LoVo (cell line): ENCODE data around the gene KMT2C.

Source experiments
- DNase-seq: peaks from one replicate; pipeline ENCODE4 v3.0.0-alpha.2; 2016; ENCODE audit warnings: low spot score

Gene KMT2C

DNA sequence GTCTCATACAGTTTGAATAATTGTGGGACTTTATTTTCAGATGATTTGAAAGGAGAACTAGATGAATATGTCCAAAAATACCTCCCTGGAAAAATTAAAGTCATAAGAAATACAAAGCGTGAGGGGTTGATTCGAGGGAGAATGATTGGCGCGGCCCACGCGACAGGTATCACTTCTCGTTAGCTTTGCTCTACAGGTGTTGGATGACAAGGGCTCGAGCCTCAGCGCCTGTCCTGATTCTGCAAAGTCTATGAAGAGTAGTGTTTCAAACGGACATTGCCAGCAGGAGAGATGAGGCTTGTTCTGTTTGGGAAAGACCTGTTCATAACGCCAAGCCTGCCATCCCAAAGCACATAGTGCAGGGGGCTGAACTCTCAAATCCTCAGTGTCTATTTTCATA is 330.6 kb downstream of the KMT2C start:
- DNase-seq: no peak

DNA sequence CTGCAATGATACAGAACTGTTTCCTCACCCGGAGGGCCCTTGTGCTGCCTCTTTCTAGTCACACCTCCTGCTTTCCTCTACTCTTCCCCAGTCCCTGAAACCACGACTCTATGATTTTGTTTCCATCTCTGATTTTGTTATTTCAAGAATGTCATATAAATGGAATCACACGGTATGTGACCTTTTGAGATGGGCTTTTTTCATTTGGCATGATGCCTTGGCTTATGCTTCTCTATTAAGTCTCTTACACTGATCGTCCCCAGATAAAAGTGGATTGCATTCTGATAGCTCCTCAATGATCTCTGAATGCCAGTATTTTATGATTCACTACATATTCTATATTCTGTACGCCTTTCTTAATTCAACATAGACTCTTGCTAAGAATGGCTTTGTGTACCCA is 332.1 kb downstream of the KMT2C start:
- no peak for DNase-seq

DNA sequence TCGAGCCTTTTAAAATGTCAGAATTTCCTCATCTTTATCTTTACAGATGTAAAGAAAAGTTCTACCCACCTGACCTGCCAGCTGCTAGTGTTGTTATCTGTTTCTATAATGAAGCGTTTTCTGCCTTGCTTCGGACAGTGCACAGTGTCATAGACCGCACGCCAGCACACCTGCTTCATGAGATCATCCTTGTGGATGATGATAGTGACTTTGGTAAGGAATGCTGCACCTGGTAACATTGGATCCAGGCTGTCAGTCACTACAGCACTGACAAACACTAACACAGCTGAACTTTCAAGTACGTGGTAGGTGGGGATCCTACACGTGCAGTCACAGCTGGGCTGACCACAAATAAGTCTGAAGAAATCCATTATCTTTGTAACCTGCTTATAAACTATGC is 332.7 kb downstream of the KMT2C start:
- DNase-seq: no peak

DNA sequence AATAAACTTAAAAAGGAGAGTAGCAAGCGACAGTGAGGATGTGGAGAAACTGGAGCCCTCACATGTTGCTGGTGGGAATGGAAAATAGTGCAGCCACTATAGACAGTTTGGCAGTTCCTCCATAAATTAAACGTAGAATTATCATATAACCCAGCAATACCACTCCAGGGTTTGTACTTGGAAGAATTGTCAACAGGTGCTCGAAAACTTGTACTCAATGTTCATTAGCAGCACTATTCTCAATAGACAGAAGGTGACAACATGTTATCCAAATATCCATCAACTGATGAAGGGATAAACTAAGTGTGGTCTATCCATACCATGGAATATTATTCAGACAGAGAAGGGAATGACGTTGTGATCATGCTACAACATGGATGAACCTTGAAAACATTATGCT is 338.5 kb downstream of the KMT2C start:
- DNase-seq: no peak

DNA sequence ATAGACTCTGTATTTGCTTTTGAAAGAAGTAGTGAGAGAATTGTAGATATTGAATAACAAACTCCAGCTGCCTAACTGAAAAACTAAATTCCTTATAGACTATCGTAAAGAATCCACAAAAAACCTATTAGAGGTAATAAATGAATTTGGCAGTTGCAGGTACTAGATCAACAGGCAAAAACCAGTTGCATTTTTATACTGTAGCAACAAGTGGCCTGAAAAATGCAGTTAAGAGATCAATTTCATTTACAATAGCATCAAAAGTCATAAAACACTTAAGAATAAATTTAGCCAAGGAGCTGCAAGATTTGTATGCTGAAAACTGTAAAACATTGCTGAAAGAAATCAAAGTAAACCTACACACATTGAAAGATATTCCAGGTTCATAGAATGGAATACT is 340.0 kb downstream of the KMT2C start:
- no peak for DNase-seq

DNA sequence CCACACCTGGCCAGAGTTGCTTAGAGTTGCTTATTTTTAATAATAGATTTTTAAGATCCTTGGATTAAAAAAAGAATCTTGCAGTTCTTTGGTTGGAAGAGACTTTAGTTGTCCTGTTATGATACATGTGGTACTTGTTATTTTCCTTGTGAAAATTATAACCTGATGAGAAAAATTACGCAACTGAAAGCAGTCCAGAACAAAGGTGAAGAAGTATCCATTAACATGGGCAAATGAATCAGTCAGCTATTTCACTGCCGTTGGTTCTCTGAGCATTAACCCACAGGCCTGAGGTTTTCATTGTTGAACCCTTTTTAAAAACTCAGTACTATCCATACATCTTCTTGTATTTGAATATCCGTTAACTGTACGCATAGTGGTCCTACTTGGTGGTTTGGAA is 342.1 kb downstream of the KMT2C start:
- DNase-seq: no peak

DNA sequence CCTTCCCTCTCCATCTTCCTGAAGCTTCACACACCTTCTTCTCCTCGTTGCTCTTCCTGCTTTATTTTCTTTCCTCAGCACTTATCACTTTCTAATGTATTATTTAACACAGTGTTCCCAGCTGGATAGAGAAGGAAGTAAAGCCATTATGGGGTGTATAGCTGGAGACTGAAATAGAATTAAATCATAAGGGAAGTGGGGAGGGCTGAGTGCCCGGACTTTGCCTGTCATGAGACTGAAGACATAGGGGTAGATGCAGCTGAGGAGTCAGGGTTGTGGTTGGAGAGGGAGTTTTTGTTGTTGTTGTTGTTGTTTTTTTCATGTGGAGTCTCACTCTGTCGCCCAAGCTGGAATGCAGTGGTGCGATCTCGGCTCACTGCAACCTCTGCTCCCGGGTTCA is 345.1 kb downstream of the KMT2C start:
- no peak for DNase-seq

DNA sequence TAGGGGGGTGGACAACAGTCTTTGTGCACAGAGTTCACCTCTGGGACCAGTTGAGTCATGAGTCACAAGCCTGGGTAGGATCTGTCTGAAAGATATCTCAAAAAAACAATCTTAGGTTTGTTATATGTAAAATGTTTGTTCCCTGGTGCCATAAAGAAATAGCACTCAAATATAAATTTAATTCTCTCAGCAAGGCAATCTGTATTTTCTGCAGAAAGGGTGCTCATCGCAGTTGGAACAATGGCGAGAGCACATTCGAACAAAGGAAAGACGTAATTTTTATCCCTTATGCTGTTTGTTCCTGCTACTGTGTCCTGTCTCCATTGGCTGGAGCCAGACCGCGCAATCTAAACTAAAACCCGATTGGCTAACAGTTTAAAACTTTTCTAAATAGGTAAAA is 346.6 kb downstream of the KMT2C start:
- DNase-seq: no peak

DNA sequence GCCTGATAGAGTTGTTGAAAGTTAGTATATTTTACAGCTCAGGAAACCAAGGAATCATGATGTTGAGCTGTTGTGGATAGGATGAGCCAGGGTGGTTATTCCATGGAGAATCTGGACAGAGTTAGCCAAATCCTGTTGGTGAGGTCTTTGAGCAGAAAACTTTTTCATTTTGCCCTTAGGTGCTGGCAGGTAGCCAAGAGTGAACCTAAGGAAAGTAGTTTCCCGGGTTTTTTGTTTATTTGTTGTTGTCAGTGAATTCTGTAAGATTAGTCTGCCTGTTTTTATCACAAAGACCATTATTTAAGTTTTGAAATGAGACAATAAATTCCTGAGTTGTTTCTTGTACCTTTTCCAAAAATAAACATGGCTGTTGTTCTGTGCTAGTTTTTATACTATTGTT is 349.3 kb downstream of the KMT2C start:
- no peak for DNase-seq

DNA sequence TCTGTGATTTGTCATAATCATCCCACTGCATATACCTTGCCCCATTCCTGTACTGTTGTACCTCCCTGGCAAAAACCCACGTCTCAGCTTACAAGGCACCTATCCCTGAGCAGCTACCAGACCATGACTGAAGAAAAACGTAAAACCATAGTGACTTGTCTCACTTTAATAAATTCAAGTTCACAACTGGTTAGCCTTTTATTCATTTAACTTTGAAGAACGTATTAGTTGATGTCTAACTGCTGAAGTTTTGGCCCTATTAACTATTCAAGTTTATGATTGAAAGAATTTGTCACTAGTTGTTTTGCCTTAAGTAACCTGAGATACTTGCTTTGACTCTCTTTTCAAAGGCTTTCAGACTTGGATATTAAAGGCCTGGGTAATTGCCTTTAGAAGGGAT is 350.7 kb downstream of the KMT2C start:
- no peak for DNase-seq
